ENCODE measurements around the gene ESF1.

DNA sequence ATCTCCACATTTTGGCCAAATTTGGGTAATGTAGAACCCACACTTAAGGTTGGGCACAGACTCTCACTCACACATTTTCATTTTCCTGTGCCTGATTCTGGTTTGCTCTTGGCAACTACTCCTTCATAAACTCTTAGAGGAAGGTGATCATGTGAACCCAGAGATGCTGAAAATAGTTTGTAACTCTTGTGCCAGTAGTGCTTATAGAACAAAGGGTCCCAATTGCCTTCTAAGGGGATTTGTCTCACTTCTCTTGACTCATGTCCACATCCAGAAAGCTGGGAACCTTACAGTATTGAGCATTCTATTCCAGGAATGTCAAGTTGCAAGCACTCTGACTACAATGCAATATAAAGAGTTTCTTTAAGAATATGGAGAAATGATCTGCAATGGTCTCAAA, 84.0 kb downstream of the ESF1 start:
- no peak for TF ChIP-seq TAF1 (IDR thresholded peaks at IDR 0.05; ENCODE audit: low read depth, low read length)
- no peak for TF ChIP-seq POLR2A (IDR thresholded peaks at IDR 0.05; ENCODE audit: low read depth, low read length)
- TF ChIP-seq POLR2AphosphoS5 (IDR thresholded peaks at IDR 0.05; ENCODE audit: low read depth, low read length) = no peak
- TF ChIP-seq SPI1 (IDR thresholded peaks at IDR 0.05; ENCODE audit: low read depth, low read length) = no peak
- no peak for TF ChIP-seq PAX5 (IDR thresholded peaks at IDR 0.05; ENCODE audit: insufficient read depth, low read length, severe bottlenecking)
- TF ChIP-seq POU2F2 (IDR thresholded peaks at IDR 0.05; ENCODE audit: low read depth, low read length) = no peak
